Measurements from ENCODE around the gene SORT1. TPM values are rescaled to one million over a fixed set of nuclear protein-coding genes. Genes with fewer than 3 reads are reported as not detected.

The SORT1 gene
- total and polyA plus RNA-seq, 2 of the 13 experiments (the other 11 are each of a cell fraction or from before 2014, with no cell fraction given): 32.4 to 93.0 TPM

GRCh38 chr1:109274533-109275476 lies 122.9 kb downstream of the SORT1 start (continued):
- TF ChIP-seq ZNF646 (CRISPR knock-in tag; IDR thresholded peaks at IDR 0.05) (0 out of 2 replicates have a peak, but pooled peaks have one; percentile 36), ZNF746 (CRISPR knock-in tag; IDR thresholded peaks at IDR 0.05) (peak; percentile 33; the same call in 1 of the 2 replicates), AGO2 (optimal IDR thresholded peaks at IDR 0.05; ENCODE audit: low read depth, low read length) (peak; percentile 78), ZNF597 (CRISPR knock-in tag; IDR thresholded peaks at IDR 0.05) (no peak), NCOA5 (CRISPR knock-in tag; IDR thresholded peaks at IDR 0.05) (no peak), ZNF784 (CRISPR knock-in tag; IDR thresholded peaks at IDR 0.05; ENCODE audit: borderline replicate concordance) (peak; percentile 38; the same call in 1 of the 2 replicates), SRY (CRISPR knock-in tag; IDR thresholded peaks at IDR 0.05) (0 out of 2 replicates have a peak, but pooled peaks have one; percentile 73), TGIF2 (CRISPR knock-in tag; IDR thresholded peaks at IDR 0.05) (0 out of 2 replicates have a peak, but pooled peaks have one; percentile 8), ZNF224 (CRISPR knock-in tag; IDR thresholded peaks at IDR 0.05) (peak; percentile 70; the same call in 1 of the 2 replicates), ZNF484 (CRISPR knock-in tag; IDR thresholded peaks at IDR 0.05; ENCODE audit: borderline replicate concordance, low read depth) (no peak), ZSCAN21 (CRISPR knock-in tag; IDR thresholded peaks at IDR 0.05; ENCODE audit: borderline replicate concordance) (no peak), ZNF577 (CRISPR knock-in tag; IDR thresholded peaks at IDR 0.05; ENCODE audit: borderline replicate concordance, low read depth) (no peak), SIX4 (CRISPR knock-in tag; IDR thresholded peaks at IDR 0.05) (peak; percentile 47; the same call in 1 of the 2 replicates), TP53 (CRISPR knock-in tag; conservative IDR thresholded peaks at IDR 0.05) (0 out of 2 replicates have a peak, but pooled peaks have one; percentile 75), RXRA (CRISPR knock-in tag; IDR thresholded peaks at IDR 0.05) (peak; percentile 82), RFX3 (CRISPR knock-in tag; IDR thresholded peaks at IDR 0.05) (no peak), PBX2 (CRISPR knock-in tag; IDR thresholded peaks at IDR 0.05) (no peak), TBX2 (CRISPR knock-in tag; IDR thresholded peaks at IDR 0.05; ENCODE audit: borderline replicate concordance) (peak; percentile 94; the same call in 1 of the 2 replicates), NRL (CRISPR knock-in tag; IDR thresholded peaks at IDR 0.05; ENCODE audit: borderline replicate concordance) (no peak; the same call in 1 of the 2 replicates)
